Dermis blood vessel endothelial cell (primary cell): ENCODE results near the gene GRID2. TPM values are rescaled to one million over a fixed set of nuclear protein-coding genes. Genes with fewer than 3 reads are reported as not detected.
"Not testable (repeated sequence)": the region's sequence is repeated elsewhere in the genome, so short reads cannot be mapped to it uniquely, and the experiment has no call there.

Source experiments
- DNase-seq: peaks from one replicate; pipeline ENCODE4 v3.0.0; 2010
- total RNA-seq: library from RNA; depleted of rRNA; stranded (reverse); fragments of >200 nt; gene quantifications from 2 replicates; pipeline ENCODE4 v1.2.3, GENCODE V29; 2014

Gene GRID2
- total RNA-seq, 1 donor from 2014 or later = not detected

GRCh38 chr4:92305878-92306520 is 2.2 kb downstream of the GRID2 start:
- no peak for DNase-seq

- DNase-seq = no peak
Observed at GRCh38 chr4:92307181-92307580, 3.4 kb downstream of the GRID2 start.

GRCh38 chr4:92307866-92308265 is 4.1 kb downstream of the GRID2 start:
- DNase-seq = no peak

DNA sequence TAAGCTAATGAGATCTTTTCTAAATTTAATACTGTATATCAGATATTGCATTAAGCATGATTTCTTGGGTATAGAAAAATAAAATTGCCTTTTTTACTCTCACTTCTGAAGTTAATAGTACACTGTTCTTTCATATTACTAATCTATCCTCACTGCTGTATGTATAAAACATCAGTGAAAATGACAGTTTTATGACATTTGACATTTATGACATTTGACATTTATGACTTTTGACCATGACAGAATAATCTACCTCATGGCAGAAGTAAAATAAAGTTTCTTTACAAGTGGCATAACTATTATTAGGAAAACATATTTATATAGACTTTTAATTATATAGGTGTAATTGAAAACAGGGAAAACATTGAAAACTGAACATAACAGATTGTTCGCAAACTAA is 13.3 kb downstream of the GRID2 start:
- DNase-seq = no peak

DNA sequence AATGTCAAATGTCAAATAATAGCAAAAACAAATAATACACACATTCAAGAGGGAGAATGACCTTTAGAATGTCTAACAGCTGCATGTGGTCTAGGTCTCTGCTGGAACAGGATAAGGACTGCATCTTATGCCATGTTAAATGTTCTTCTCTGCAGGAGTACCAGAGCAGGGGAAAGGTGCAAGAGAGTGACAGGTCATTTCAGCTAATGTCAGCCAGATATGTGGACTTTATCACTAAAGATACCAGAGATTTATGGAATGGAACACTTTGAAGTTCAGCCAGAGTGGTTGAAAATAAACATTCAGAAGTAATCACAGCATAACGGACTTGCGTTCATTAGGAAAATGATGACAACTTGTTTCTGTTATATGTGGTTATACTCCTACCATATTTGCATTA is 24.3 kb downstream of the GRID2 start:
- DNase-seq = no peak

GRCh38 chr4:92333016-92333415 is 29.2 kb downstream of the GRID2 start:
- DNase-seq = no peak

DNA sequence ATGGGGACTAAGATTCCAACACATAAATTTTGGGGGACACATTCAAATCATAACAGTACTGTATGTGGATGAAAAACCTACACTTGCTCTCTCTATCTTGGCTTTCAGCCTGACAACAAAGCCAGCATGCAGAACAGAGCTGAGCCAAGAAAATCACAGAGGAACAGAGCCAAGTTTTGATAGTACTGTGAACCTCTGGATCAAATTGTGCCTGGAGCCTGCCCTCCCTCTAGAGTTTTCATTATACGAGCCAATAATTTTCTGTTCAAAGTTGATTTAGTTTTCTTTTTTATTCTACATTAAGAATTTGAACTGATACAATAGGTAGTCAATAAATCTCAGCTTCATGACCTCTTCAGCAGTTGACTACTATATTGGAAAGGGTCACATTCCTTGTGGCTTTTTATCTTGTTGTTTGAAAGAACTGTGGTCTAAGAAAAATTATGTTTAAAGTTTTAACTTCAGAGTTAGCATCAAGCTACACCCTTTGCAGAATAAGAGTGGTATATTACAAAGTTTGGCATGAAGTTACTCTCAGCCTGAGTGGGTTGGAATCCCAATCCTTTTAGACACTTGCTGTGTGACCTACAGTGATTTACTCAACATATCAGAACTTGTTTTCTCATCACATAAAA is 31.1 kb downstream of the GRID2 start:
- no peak for DNase-seq

DNA sequence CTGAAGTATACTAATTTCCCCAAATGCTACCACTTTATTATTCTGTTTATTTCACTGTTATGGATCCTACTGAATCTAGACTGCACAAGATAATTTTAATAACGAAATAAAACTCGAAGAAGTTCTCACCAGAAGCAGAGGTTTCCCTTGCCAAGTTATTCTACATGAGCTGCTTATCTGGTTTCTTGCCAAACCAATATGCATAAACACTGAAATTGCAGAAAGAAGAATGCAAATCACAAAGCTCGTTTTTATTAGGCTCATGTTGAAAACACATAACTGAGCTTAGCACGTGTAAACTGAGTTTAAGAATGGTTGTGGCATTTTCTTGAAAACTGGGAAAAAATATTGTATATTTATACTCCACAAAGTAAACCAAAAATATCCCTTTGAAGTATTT is 35.9 kb downstream of the GRID2 start:
- no peak for DNase-seq

- DNase-seq = no peak
Observed at GRCh38 chr4:92344216-92344615, 40.5 kb downstream of the GRID2 start.

GRCh38 chr4:92346289-92346688 is 42.5 kb downstream of the GRID2 start:
- no peak for DNase-seq

DNA sequence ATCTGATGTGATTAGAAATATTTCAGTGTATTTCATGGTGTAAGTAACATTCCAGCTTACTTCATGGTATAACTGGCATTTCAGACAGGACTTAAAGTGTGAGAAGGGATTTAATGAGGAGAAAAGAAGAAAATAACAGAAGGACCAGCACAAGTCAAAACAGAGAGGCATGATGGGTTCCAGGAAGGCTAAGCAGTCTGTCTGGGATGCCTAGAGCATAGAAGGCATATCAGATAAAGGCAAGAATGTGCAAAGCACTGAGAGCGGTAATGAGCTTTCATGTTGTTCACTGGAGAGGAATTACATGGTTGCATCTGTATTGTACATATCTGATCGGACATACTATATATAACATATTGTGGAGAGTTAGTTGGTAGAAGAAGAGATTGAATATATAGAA is 54.2 kb downstream of the GRID2 start:
- no peak for DNase-seq

DNA sequence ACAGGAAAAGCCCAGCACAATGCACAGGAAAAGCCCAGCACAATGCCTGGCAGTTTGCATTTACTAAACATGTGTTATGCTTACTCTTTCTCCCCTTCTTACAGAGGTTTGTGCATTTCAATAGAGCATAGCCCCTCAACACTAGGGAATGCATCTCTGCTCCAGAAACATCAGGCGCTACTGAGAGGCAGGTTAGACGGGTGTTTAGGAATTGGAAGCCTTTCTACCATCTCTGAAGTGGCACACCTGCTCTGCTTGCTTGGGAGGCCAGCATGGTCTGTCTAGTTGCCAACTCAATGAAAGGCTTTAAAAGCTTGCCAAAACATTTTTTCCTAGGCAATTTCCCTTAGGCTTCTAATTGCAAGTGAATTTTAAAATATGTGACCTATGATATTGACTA is 55.7 kb downstream of the GRID2 start:
- DNase-seq = no peak

- no peak for DNase-seq
Observed at GRCh38 chr4:92362028-92362427, 58.3 kb downstream of the GRID2 start.

- DNase-seq = no peak
Observed at GRCh38 chr4:92368653-92369052, 64.9 kb downstream of the GRID2 start.

- no peak for DNase-seq
Observed at GRCh38 chr4:92381616-92382015, 77.8 kb downstream of the GRID2 start.

GRCh38 chr4:92382128-92382527 is 78.4 kb downstream of the GRID2 start:
- no peak for DNase-seq

DNA sequence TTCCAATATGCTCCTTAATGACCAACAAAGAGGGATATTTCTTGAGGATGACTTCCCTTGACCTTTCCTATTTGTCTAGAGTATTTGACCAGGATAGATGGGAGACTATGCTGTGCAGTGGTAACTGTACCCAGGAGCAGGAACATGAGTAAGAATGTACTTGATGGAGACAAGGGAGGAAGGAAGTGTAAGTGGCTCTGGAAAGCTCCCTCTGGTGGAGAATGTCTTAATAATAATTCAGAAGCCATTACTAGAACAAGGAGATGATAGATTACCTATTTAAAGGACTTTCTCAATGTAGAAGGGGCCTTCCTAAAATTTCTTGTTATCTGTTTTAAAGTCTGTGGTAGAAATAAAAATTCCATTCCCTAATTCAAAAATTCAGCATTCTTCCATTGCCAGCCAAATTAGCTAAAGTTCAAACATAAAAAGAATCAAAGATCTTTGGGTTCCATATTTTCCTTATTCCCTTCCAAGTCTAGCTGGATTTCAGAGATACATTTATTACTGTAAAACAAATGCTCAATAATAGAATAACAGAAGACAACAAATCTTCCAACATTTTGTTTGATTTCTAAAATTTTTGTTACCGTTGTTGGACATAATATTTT is 83.8 kb downstream of the GRID2 start:
- peak; percentile 22 for DNase-seq

- no peak for DNase-seq
Observed at GRCh38 chr4:92399032-92399431, 95.3 kb downstream of the GRID2 start.

DNA sequence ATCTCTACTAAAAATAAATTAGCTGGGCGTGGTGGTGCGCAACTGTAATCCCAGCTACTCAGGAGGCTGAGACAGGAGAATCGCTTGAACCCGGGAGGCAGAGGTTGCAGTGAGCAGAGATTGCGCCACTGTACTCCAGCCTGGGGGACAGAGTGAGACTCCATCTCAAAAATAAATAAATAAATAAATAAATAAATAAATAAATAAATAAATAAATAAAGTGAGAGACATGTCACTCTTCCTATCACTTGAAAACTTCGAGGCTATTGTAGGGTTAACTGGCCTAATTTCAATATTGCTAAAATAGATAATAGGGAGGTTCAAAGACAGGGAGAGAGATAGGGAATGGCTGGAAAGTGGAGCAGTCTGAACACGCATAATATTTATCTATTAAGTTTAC is 99.8 kb downstream of the GRID2 start:
- not testable (repeated sequence) for DNase-seq

GRCh38 chr4:92406488-92406887 is 102.7 kb downstream of the GRID2 start:
- no peak for DNase-seq

GRCh38 chr4:92421920-92422319 is 118.2 kb downstream of the GRID2 start:
- no peak for DNase-seq

GRCh38 chr4:92433272-92433758 is 129.5 kb downstream of the GRID2 start:
- DNase-seq = no peak

DNA sequence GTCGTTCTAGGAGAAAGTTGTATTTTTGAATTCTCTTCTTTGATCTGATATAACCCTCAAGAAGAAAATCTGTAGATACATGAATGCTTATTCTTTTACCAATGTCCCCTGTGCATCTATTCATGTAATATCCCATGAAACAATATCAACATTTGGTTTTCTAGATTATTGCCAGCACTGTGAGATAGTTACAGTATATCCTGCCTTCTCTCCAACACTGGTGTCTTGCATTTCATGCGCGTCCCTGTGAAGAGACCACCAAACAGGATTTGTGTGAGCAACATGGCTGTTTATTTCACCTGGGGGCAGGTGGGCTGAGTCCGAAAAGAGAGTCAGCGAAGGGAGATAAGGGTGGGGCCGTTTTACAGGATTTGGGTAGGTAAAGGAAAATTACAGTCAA is 135.0 kb downstream of the GRID2 start:
- not testable (repeated sequence) for DNase-seq

DNA sequence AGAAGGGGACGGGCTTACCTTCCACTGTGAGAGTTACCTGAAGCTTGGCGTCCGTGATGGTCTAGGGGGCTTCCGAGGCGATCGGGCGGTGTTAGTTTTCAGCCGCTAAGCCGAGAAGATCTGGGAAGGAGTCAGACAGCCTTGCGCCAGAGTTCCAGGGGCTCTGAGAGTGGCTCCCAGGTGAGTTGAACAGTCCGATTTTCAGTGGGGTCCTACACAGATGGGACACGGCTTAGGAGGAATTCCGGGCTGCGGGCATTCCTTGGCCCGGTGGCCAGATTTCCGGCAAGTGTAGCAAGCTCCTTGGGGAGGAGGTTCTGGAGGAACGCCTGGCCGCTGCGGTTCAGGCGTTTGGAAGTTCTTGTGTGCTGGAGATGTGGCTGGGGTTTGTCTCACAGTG is 138.4 kb downstream of the GRID2 start:
- DNase-seq = not testable (repeated sequence)
